SK-N-SH (cell line): ENCODE measurements around the gene ETV3L. TPM values are rescaled to one million over a fixed set of nuclear protein-coding genes. Genes with fewer than 3 reads are reported as not detected.
"Not testable (repeated sequence)": the region's sequence is repeated elsewhere in the genome, so short reads cannot be mapped to it uniquely, and the experiment has no call there.

Experiments
- CTCF ChIA-PET: fragments of 300-600, 350-600 bp; formaldehyde crosslinking; extraction: SDS; loops from one replicate; lab custom pipeline; 2021; lab: Yijun Ruan, JAX
- POLR2A ChIA-PET: fragments of 350-600 bp; sonication (Branson Sonifier 250); formaldehyde crosslinking; extraction: SDS; loops from one replicate; lab custom pipeline; 2020; ENCODE audit warnings: antibody characterized with exemption, inconsistent platforms; lab: Yijun Ruan, JAX
- DNase-seq: peaks from one replicate; pipeline ENCODE4 v3.0.0; 2012
- H2AFZ ChIP-seq: fragments of 200-600 bp; sonication (generic); 2 replicates; pipeline ENCODE4 v1.8.1; 2016; ENCODE audit warnings: antibody characterized with exemption, mild to moderate bottlenecking, low read depth
- H3F3A ChIP-seq: fragments of 200-600 bp; sonication (generic); replicated peaks from 2 replicates; pipeline ENCODE3; 2016; ENCODE audit warnings: antibody characterized with exemption, mild to moderate bottlenecking; ENCODE audit not compliant: insufficient read depth
- H3K27ac ChIP-seq, 2 experiments: fragments of 200-500 bp in 1 of 2; fragments of 200-600 bp in 1 of 2; sonication (Bioruptor generic) in 1 of 2; sonication (generic), shearing (Covaris generic) in 1 of 2; 2 replicates each; pipeline versions ENCODE4 v1.5.1 to v1.6.1; 2014 to 2016; ENCODE audit warnings: low read depth in 2 of 2, inconsistent platforms in 1 of 2, low read length in 1 of 2, mild to moderate bottlenecking in 1 of 2, mixed read lengths in 1 of 2
- H3K27me3 ChIP-seq: fragments of 200-600 bp; sonication (generic), shearing (Covaris generic); 2 replicates; pipeline ENCODE4 v1.6.1; 2016; ENCODE audit warnings: mixed run types; ENCODE audit not compliant: insufficient read depth
- H3K36me3 ChIP-seq, 2 experiments: fragments of 200-500 bp in 1 of 2; fragments of 200-600 bp in 1 of 2; sonication (Bioruptor generic) in 1 of 2; sonication (generic) in 1 of 2; replicated peaks in 1 of 2; 2 replicates each; pipeline versions ENCODE3 to v1.5.1; 2014 to 2016; ENCODE audit warnings: low read length in 1 of 2, mild to moderate bottlenecking in 1 of 2; ENCODE audit not compliant: insufficient read depth in 2 of 2, control insufficient read depth in 1 of 2
- H3K4me1 ChIP-seq, 2 experiments: fragments of 200-500 bp in 1 of 2; fragments of 200-600 bp in 1 of 2; sonication (Bioruptor generic) in 1 of 2; sonication (generic), shearing (Covaris generic) in 1 of 2; 2 replicates each; pipeline versions ENCODE4 v1.5.1 to v1.6.1; 2014 to 2016; ENCODE audit warnings: low read depth in 1 of 2, low read length in 1 of 2, mixed run types in 1 of 2; ENCODE audit not compliant: insufficient read depth in 2 of 2, control insufficient read depth in 1 of 2
- H3K4me2 ChIP-seq: fragments of 200-600 bp; sonication (generic), shearing (Covaris generic); 2 replicates; pipeline ENCODE4 v1.6.1; 2017; ENCODE audit warnings: mixed run types
- H3K4me3 ChIP-seq, 2 experiments: fragments of 200-500 bp in 1 of 2; fragments of 200-600 bp in 1 of 2; sonication (Bioruptor generic) in 1 of 2; sonication (generic), shearing (Covaris generic) in 1 of 2; 2 replicates each; pipeline versions ENCODE4 v1.5.1 to v1.8.1; 2014 to 2016; ENCODE audit warnings: low read depth in 2 of 2, inconsistent platforms in 1 of 2, low read length in 1 of 2, mild to moderate bottlenecking in 1 of 2, mixed read lengths in 1 of 2, moderate library complexity in 1 of 2
- H3K79me2 ChIP-seq: fragments of 200-600 bp; sonication (generic); 2 replicates; pipeline ENCODE4 v1.8.1; 2017; ENCODE audit warnings: mild to moderate bottlenecking; ENCODE audit not compliant: insufficient read depth
- H3K9ac ChIP-seq: fragments of 200-600 bp; sonication (generic); 2 replicates; pipeline ENCODE4 v1.6.1; 2017; ENCODE audit warnings: mixed run types
- H3K9me2 ChIP-seq: fragments of 200-600 bp; sonication (generic); 2 replicates; pipeline ENCODE4 v1.6.1; 2017; ENCODE audit warnings: mixed run types
- H3K9me3 ChIP-seq: fragments of 200-600 bp; sonication (generic); 2 replicates; pipeline ENCODE4 v1.6.1; 2017; ENCODE audit warnings: mixed run types, mild to moderate bottlenecking, moderate library complexity
- H4K20me1 ChIP-seq: fragments of 200-600 bp; sonication (generic); 2 replicates; pipeline ENCODE4 v1.6.1; 2017; ENCODE audit warnings: mild to moderate bottlenecking, mixed run types; ENCODE audit not compliant: insufficient read depth
- CHD2 ChIP-seq: fragments of 150-350 bp; IDR thresholded peaks from 2 replicates; pipeline ENCODE4 v1.6.1; 2018; ENCODE audit warnings: low read length; ENCODE audit not compliant: partially characterized antibody
- ELF1 ChIP-seq: IDR thresholded peaks from 2 replicates; pipeline ENCODE4 v1.4.0; 2012
- GATA2 ChIP-seq: sonication (generic); formaldehyde crosslinking; IDR thresholded peaks from 2 replicates; pipeline ENCODE4 v1.5.0; 2020; ENCODE audit warnings: mild to moderate bottlenecking, missing genetic modification reagents
- MXI1 ChIP-seq: IDR thresholded peaks from 2 replicates; pipeline ENCODE4 v1.6.1; 2012; ENCODE audit warnings: mild to moderate bottlenecking, low read depth, low read length, improper control_type of control experiment
- RAD21 ChIP-seq: IDR thresholded peaks from 2 replicates; pipeline ENCODE4 v1.6.1; 2012; ENCODE audit warnings: mild to moderate bottlenecking, low read length
- USF1 ChIP-seq: IDR thresholded peaks from 2 replicates; pipeline ENCODE4 v1.4.0; 2012; ENCODE audit warnings: low read depth, borderline replicate concordance
- WGBS: methylation state at CpG from one replicate; pipeline ENCODE4 v1.1.6; 2017; ENCODE audit warnings: low lambda C conversion rate; 5-methylcytosine and 5-hydroxymethylcytosine counted together
- polyA plus RNA-seq, 3 experiments: library from polyadenylated mRNA; depleted of rRNA; stranded (reverse); fragments of >200 nt; gene quantifications; 2 replicates each; pipeline ENCODE4 v1.2.3, GENCODE V29; 2012
- TF ChIP-seq, protein P1 (sequence below): fragments of 150-350 bp; IDR thresholded peaks from 2 replicates; pipeline ENCODE4 v1.6.1; 2017; ENCODE audit warnings: antibody characterized with exemption, low read length, low read depth, borderline replicate concordance
- TF ChIP-seq, protein P2 (sequence below): IDR thresholded peaks from 2 replicates; pipeline ENCODE4 v1.6.1; 2012; ENCODE audit warnings: mild to moderate bottlenecking, low read depth, low read length, moderate library complexity

The ETV3L gene
- polyA plus RNA-seq, 1 of the 3 experiments (the other 2 are of a cell fraction): not detected

- TF ChIP-seq RAD21: peak; percentile 62
Observed at GRCh38 chr1:157073944-157074685, 25.5 kb downstream of the ETV3L start (continued).

GRCh38 chr1:157069601-157070000, 30.0 kb downstream of the ETV3L start:
- CTCF ChIA-PET: interaction anchor here (0.8 to 2.5 kb wide), 4 partner anchors 12 to 87 kb away, joined by 3 to 10 read pairs (median 3); no protein-coding TSS in a partner anchor
- H3K36me3 ChIP-seq: no peaks in the 10 kb centered on the region
- TF ChIP-seq CHD2: no peak
- no peak for TF ChIP-seq USF1
- no peak for TF ChIP-seq MXI1
- TF ChIP-seq, protein P1, sequence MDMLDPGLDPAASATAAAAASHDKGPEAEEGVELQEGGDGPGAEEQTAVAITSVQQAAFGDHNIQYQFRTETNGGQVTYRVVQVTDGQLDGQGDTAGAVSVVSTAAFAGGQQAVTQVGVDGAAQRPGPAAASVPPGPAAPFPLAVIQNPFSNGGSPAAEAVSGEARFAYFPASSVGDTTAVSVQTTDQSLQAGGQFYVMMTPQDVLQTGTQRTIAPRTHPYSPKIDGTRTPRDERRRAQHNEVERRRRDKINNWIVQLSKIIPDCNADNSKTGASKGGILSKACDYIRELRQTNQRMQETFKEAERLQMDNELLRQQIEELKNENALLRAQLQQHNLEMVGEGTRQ: no peak
- TF ChIP-seq GATA2: no peak
- no peak for TF ChIP-seq ELF1
- TF ChIP-seq, protein P2, sequence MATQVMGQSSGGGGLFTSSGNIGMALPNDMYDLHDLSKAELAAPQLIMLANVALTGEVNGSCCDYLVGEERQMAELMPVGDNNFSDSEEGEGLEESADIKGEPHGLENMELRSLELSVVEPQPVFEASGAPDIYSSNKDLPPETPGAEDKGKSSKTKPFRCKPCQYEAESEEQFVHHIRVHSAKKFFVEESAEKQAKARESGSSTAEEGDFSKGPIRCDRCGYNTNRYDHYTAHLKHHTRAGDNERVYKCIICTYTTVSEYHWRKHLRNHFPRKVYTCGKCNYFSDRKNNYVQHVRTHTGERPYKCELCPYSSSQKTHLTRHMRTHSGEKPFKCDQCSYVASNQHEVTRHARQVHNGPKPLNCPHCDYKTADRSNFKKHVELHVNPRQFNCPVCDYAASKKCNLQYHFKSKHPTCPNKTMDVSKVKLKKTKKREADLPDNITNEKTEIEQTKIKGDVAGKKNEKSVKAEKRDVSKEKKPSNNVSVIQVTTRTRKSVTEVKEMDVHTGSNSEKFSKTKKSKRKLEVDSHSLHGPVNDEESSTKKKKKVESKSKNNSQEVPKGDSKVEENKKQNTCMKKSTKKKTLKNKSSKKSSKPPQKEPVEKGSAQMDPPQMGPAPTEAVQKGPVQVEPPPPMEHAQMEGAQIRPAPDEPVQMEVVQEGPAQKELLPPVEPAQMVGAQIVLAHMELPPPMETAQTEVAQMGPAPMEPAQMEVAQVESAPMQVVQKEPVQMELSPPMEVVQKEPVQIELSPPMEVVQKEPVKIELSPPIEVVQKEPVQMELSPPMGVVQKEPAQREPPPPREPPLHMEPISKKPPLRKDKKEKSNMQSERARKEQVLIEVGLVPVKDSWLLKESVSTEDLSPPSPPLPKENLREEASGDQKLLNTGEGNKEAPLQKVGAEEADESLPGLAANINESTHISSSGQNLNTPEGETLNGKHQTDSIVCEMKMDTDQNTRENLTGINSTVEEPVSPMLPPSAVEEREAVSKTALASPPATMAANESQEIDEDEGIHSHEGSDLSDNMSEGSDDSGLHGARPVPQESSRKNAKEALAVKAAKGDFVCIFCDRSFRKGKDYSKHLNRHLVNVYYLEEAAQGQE: no peak
- no peak overlapping the region for H3K4me3 ChIP-seq
- no peaks in the 10 kb centered on the region for H3K79me2 ChIP-seq
- H3K27ac ChIP-seq: no peak overlapping the region
- POLR2A ChIA-PET: no interaction called here
- peaks cover 0 to 8% of the 10 kb centered on the region in 2 experiments; a peak in 2 of 4 replicates for H3K4me1 ChIP-seq
- no peaks in the 10 kb centered on the region for H3K9me3 ChIP-seq
- H3F3A ChIP-seq: no peaks in the 10 kb centered on the region
- no peaks in the 10 kb centered on the region for H4K20me1 ChIP-seq
- DNase-seq: no peak
- no peak overlapping the region for H2AFZ ChIP-seq
- no peaks in the 10 kb centered on the region for H3K9me2 ChIP-seq
- H3K9ac ChIP-seq: no peak overlapping the region
- H3K4me2 ChIP-seq: no peak overlapping the region
- peaks cover 17% of the 10 kb centered on the region; the same call in 1 of the 2 replicates for H3K27me3 ChIP-seq
- WGBS: 41% methylated on average over 2 of the region's 2 CpGs

DNA sequence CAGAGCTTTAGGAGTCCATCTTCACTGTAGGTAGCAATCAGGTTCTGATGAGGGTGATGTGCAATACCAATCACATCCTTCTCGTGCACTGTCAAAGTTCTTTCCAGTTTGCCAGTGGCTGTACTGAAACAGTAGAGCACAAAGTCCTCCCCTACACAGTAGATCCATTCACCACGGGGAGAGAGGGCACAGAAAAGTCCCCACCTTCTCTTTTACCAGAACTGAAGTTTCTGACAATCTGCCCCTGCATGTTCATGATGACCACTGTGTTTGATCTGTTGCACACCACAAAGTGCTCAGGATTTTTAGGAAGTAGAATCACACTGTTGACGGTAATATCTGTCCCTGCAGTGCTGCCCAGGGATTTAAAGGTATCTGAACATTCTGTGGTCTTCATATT, 40.4 kb downstream of the ETV3L start:
- H4K20me1 ChIP-seq, H3K27ac ChIP-seq, H2AFZ ChIP-seq, DNase-seq, H3F3A ChIP-seq, H3K4me2 ChIP-seq, H3K4me3 ChIP-seq, H3K79me2 ChIP-seq, POLR2A ChIA-PET, H3K9me3 ChIP-seq, H3K4me1 ChIP-seq, H3K36me3 ChIP-seq, H3K9me2 ChIP-seq, H3K9ac ChIP-seq, CTCF ChIA-PET: not testable (repeated sequence)
- peaks cover 18% of the 10 kb centered on the region; the same call in 1 of the 2 replicates for H3K27me3 ChIP-seq
- WGBS: 31% methylated on average over 3 of the region's 3 CpGs
